Stomach smooth muscle (tissue), 2 donors: ENCODE data around the gene NXF3.
"Not testable (repeated sequence)": the region's sequence is repeated elsewhere in the genome, so short reads cannot be mapped to it uniquely, and the experiment has no call there.

Experiments used
- H3K27ac ChIP-seq: one replicate; pipeline ENCODE4 v1.7.0; 2013; ENCODE audit warnings: mild to moderate bottlenecking, low read length, inconsistent platforms
- H3K27me3 ChIP-seq, 2 donors: one replicate each; pipeline ENCODE4 v1.7.0; 2013; ENCODE audit warnings: low read length in 2 of 2; ENCODE audit not compliant: insufficient read depth in 2 of 2, control insufficient read depth in 1 of 2
- H3K36me3 ChIP-seq, 2 donors: one replicate each; pipeline ENCODE4 v1.7.0; 2013; ENCODE audit warnings: low read length in 2 of 2; ENCODE audit not compliant: control insufficient read depth in 2 of 2, insufficient read depth in 2 of 2
- H3K4me1 ChIP-seq: one replicate; pipeline ENCODE4 v1.7.0; 2013; ENCODE audit warnings: low read length; ENCODE audit not compliant: control insufficient read depth, insufficient read depth
- H3K4me3 ChIP-seq, 2 donors: one replicate each; pipeline ENCODE4 v1.7.0; 2013; ENCODE audit warnings: low read length in 2 of 2
- H3K9ac ChIP-seq, 2 donors: one replicate each; pipeline ENCODE4 v1.7.0; 2013; ENCODE audit warnings: low read length in 2 of 2, mild to moderate bottlenecking in 1 of 2
- H3K9me3 ChIP-seq, 2 donors: one replicate each; pipeline ENCODE4 v1.7.0; 2013; ENCODE audit warnings: low read length in 2 of 2; ENCODE audit not compliant: control insufficient read depth in 2 of 2
- donor health status: healthy.
- donor health status: Pancreatic carcinoma.

NXF3 gene, protein sequence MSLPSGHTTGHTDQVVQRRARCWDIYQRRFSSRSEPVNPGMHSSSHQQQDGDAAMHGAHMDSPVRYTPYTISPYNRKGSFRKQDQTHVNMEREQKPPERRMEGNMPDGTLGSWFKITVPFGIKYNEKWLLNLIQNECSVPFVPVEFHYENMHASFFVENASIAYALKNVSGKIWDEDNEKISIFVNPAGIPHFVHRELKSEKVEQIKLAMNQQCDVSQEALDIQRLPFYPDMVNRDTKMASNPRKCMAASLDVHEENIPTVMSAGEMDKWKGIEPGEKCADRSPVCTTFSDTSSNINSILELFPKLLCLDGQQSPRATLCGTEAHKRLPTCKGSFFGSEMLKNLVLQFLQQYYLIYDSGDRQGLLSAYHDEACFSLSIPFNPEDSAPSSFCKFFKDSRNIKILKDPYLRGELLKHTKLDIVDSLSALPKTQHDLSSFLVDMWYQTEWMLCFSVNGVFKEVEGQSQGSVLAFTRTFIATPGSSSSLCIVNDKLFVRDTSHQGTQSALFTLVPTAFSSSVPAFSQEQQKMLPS

DNA sequence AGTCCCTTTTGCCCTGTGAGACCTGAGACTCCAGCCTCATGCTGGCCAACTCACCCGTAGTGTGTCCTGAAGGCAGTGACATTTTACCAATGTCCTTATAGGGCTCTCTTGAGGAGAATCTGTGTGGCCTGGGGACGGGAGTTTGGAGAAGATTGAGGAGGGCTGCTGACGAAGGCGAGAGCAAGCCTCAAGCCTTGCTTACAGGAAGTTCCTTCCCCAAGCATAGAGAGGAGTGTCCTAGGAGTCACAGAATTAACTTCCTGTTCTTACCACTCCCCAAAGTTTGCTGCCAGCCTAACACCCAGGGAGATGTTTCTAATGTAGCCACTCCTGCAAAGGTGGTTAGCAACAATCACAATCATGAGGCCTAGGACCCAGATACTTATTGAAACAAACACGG, at the start of gene NXF3:
Gene NXF3, minus strand, starts transcription at position 202 of the 400 bp plus-strand sequence. Its CDS starts 120 bp downstream, at position 82.
- Histone ChIP-seq H3K4me1 (no peaks in the 10 kb centered on the region), H3K27me3 (peaks cover 0 to 2% of the 10 kb centered on the region in 2 donors), H3K9me3 (no peaks in the 10 kb centered on the region), H3K36me3 (no peaks in the 10 kb centered on the region), H3K9ac (no peak within 1 kb of the TSS), H3K27ac (no peak within 1 kb of the TSS), H3K4me3 (no peak within 1 kb of the TSS)

DNA sequence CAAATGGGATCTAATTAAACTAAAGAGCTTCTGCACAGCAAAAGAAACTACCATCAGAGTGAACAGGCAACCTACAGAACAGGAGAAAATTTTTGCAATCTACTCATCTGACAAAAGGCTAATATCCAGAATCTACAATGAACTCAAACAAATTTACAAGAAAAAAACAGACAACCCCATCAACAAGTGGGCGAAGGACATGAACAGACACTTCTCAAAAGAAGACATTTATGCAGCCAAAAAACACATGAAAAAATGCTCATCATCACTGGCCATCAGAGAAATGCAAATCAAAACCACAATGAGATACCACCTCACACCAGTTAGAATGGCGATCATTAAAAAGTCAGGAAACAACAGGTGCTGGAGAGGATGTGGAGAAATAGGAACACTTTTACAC, 43.6 kb upstream of the NXF3 start:
- not testable (repeated sequence) for H3K4me3 ChIP-seq, H3K9ac ChIP-seq, H3K27ac ChIP-seq, H3K27me3 ChIP-seq, H3K4me1 ChIP-seq, H3K36me3 ChIP-seq, H3K9me3 ChIP-seq

DNA sequence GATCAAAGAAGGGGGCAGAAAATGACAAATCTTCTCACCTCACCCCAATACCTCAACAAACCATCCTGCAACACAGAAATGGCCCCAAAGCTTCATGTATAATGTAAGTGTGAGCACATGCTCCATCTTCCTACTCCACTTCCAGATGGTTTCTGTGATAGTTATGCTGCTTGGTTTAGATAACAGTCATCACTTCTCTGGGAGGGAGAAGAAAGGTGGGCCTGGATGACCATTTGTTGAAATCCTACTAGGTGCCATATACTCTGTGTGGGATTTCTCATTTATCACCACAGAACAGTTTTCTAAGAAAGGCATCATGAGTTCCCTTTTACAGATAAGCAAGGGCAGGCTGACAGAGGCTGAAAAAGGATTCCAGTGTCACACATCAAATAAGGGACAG, 31.3 kb upstream of the NXF3 start:
- no peak overlapping the region for H3K4me3 ChIP-seq
- H3K27ac ChIP-seq, result no peak overlapping the region
- H3K9me3 ChIP-seq, result peaks cover 0 to 2% of the 10 kb centered on the region in 2 donors
- no peaks in the 10 kb centered on the region for H3K4me1 ChIP-seq
- H3K9ac ChIP-seq, result no peak overlapping the region
- H3K27me3 ChIP-seq, result peaks cover 0 to 5% of the 10 kb centered on the region in 2 donors
- no peaks in the 10 kb centered on the region for H3K36me3 ChIP-seq

DNA sequence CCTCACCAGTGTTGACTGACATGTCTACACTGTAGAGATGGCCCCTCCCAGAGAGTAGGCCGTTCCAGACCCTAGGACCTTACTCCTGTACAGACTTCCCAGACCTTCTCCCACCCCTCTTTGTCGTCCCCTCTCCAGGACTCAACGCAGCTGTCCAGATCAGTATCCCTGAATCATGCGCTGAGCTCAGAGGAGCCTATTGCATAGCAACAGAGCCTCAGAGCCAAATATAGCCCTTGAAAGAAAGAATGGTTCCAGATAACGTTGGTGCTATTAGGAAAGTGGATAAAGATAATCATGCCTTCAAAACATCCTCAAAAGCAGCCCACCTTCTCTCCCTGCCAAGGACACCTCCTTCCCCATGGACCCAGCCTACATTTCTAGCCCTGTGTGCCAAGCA, 27.8 kb upstream of the NXF3 start:
- Histone ChIP-seq H3K36me3 (no peaks in the 10 kb centered on the region), H3K4me1 (no peaks in the 10 kb centered on the region), H3K9ac (no peak overlapping the region), H3K27me3 (peaks cover 0 to 5% of the 10 kb centered on the region in 2 donors), H3K4me3 (no peak overlapping the region), H3K27ac (no peak overlapping the region), H3K9me3 (peaks cover 0 to 2% of the 10 kb centered on the region in 2 donors)

DNA sequence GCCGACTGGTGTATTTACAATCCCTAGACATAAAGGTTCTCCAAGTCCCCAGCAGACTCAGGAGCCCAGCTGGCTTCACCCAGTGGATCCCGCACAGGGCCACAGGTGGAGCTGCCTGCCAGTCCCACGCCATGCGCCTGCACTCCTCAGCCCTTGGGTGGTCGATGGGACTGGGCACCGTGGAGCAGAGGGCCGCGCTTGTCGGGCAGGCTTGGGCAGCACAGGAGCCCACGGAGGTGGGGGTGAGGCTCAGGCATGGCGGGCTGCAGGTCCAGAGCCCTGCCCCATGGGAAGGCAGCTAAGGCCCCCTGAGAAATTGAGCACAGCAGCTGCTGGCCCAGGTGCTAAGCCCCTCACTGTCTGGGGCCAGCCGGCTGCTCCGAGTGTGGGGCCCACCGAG, 24.0 kb upstream of the NXF3 start:
- H3K4me3 ChIP-seq, H3K9me3 ChIP-seq, H3K4me1 ChIP-seq, H3K27me3 ChIP-seq, H3K27ac ChIP-seq, H3K36me3 ChIP-seq, H3K9ac ChIP-seq: not testable (repeated sequence)

DNA sequence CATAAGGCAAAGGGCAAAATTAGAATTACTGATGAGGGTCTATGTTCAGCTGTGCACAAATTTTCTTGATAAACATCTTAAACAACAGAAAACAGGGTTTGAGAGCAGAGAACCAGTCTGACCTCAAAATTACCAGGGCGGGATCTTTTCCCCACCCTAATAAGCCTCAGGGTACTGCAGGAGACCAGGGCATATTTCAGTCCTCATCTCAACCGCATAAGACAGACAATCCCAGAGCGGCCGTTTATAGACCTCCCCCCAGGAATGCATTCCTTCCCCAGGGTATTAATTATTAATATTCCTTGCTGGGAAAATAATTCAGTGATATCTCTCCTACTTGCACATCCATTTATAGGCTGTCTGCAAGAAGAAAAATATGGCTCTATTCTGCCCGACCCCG, 16.6 kb upstream of the NXF3 start:
- not testable (repeated sequence) for H3K27me3 ChIP-seq, H3K9me3 ChIP-seq, H3K4me3 ChIP-seq, H3K4me1 ChIP-seq, H3K36me3 ChIP-seq, H3K27ac ChIP-seq, H3K9ac ChIP-seq

DNA sequence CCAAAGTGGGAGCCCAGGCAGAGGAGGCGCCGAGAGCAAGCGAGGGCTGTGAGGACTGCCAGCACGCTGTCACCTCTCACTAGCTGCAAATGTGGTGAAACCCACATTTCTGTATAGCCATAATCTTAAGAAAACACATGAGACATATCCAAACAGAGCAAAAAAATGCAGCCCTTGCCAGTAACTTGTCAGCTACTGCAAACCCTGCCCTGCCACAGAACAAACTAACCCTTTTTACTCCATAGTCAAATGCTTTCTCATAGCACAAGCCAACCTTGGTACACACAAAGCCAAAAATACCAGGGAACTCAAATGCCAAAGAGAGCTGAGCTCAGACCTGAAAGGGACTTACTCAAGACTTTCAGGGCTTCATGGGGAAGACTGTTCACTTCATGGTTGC, 14.9 kb upstream of the NXF3 start:
- Histone ChIP-seq H3K27me3 (peaks cover 0 to 2% of the 10 kb centered on the region in 2 donors), H3K27ac (no peak overlapping the region), H3K4me3 (no peak overlapping the region), H3K9me3 (peaks cover 0 to 3% of the 10 kb centered on the region in 2 donors), H3K9ac (no peak overlapping the region), H3K36me3 (no peaks in the 10 kb centered on the region), H3K4me1 (no peaks in the 10 kb centered on the region)

DNA sequence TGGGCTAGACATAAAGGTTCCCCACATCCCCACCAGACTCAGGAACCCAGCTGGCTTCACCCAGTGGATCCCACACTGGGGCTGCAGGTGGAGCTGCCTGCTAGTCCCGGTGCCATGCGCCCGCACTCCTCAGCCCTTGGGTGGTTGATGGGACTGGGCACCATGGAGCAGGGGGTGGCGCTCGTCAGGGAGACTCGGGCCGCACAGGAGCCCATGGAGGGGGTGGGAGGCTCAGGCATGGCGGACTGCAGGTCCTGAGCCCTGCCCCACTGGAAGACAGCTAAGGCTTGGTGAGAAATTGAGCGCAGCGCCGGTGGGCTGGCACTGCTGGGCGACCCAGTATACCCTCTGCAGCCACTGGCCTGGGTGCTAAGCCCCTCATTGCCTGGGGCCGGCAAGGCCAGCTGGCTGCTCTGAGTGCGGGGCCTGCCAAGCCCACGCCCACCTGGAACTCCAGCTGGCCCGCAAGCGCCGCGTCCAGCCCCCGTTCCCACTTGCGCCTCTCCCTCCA, 14.3 kb upstream of the NXF3 start:
- H3K9me3 ChIP-seq, H3K36me3 ChIP-seq, H3K27me3 ChIP-seq, H3K4me3 ChIP-seq, H3K27ac ChIP-seq, H3K9ac ChIP-seq, H3K4me1 ChIP-seq: not testable (repeated sequence)

DNA sequence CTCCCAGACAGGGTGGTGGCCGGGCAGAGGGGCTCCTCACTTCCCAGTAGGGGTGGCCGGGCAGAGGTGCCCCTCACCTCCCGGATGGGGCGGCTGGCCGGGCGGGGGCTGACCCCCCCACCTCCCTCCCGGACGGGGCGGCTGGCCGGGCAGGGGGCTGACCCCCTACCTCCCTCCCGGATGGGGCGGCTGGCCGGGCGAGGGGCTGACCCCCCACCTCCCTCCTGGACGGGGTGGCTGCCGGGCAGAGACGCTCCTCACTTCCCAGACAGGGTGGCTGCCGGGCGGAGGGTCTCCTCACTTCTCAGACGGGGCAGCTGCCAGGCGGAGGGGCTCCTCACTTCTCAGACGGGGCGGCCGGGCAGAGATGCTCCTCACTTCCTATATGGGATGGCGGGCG, 11.4 kb upstream of the NXF3 start:
- H3K36me3 ChIP-seq, H3K27me3 ChIP-seq, H3K27ac ChIP-seq, H3K9ac ChIP-seq, H3K9me3 ChIP-seq, H3K4me3 ChIP-seq, H3K4me1 ChIP-seq: not testable (repeated sequence)

DNA sequence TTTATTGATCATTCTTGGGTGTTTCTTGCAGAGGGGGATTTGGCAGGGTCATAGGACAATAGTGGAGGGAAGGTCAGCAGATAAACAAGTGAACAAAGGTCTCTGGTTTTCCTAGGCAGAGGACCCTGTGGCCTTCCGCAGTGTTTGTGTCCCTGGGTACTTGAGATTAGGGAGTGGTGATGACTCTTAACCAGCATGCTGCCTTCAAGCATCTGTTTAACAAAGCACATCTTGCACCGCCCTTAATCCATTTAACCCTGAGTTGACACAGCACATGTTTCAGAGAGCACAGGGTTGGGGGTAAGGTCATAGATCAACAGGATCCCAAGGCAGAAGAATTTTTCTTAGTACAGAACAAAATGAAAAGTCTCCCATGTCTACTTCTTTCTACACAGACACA, 10.9 kb upstream of the NXF3 start:
- not testable (repeated sequence) for H3K9ac ChIP-seq, H3K27ac ChIP-seq, H3K4me1 ChIP-seq, H3K4me3 ChIP-seq, H3K27me3 ChIP-seq, H3K36me3 ChIP-seq, H3K9me3 ChIP-seq

DNA sequence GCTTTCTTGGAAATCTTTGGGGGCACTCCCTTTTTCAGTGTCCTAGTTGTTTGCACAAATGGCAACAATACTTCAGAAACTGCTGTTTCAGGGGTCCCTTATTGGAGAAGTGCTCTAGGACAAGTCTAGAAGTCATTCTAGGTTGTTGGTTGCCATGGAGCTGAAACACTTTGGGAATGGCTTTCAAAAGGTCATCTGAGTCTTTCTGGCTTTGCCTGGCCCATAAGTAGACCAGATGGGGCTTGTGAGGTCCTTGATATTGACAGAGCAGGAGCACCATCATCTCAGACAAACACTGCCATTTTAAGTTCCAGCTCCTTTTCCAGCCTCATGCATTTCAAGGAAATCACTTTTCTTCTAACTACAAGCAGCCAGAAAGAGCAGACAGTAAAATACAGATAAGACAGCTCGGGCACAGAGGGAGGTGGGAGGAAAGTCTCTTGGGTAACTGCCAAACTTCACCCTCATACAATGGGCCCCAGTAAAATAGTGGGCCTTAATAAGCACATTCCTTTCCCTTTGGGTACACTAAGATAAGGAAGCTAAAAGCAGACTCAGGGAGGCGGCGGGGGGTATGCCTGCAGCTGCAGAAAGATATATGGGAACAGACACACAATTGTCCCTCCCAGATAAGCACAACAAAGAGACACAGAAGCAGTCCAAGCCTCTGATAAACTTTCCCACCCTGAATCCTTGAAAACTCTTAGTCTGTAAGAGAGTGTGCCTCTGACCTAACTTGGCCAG, 8.5 kb upstream of the NXF3 start:
- Histone ChIP-seq H3K4me3 (no peak overlapping the region), H3K4me1 (no peaks in the 10 kb centered on the region), H3K36me3 (no peaks in the 10 kb centered on the region), H3K27ac (no peak overlapping the region), H3K9ac (no peak overlapping the region), H3K9me3 (no peaks in the 10 kb centered on the region), H3K27me3 (peaks cover 0 to 2% of the 10 kb centered on the region in 2 donors)
